NCI-H82 treated with DMSO at 0.1 percent for 48 hours (cell line): Measurements from ENCODE around the gene MAML3.

ENCODE experiments used
- DNase-seq: peaks from one replicate; lab custom pipeline; 2025; ENCODE audit not compliant: unreplicated experiment; lab: John Stamatoyannopoulos, UW

MAML3 gene

DNA sequence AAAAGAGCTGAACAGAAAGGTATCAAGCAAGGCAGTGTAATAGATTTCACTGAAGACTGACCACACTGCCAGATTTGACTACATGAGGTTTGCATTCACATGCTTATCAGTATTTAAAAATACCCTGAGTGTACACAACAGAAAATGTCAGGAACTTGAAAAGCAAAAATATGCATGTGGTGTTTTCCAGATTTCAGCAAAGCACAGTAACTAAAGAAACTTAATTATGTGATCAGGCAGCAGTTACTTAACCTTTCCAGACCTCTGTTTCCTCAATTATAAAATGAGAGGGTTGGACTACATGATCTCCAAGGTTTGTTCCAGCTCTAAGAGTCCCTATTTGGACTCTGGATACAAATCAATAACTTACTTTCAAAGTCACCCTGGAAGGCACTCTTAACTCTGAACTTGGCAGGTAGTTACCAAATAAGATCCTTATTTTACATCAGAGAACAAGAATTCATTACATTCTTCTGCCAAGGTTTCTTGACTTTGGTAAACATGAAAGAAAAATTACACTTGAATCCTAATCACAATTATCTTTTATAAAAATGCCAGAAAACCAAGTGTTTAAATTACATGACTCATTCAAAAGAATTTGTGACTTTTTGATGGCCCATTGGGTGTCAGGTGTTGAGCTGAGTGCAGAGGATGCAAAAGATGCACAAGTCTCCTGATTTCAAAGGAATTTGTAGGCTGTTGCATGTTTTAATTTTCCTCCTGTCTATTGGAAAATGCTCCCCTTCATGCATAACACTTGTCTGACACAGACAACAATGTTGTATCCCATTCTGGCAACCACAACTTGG, 246.8 kb downstream of the MAML3 start:
- DNase-seq = no peak

DNA sequence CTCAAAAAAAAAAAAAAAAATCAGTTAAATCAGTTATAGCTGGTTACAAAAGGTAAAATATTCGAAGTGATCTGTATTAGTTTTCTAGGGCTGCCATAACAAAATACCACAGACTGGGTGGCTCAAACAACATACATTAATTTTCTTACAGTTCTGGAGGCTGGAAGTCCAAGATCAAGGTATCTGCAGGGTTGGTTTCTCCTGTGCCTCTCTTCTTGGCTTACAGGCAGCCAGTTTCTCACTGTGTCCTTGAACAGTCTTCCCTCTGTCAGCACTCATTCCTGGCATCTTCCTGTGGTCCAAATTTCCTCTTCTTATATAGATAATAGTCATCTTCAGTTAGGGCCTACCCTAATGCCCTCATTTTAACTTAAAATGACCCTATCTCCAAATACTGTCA, 248.5 kb downstream of the MAML3 start:
- DNase-seq = no peak

DNA sequence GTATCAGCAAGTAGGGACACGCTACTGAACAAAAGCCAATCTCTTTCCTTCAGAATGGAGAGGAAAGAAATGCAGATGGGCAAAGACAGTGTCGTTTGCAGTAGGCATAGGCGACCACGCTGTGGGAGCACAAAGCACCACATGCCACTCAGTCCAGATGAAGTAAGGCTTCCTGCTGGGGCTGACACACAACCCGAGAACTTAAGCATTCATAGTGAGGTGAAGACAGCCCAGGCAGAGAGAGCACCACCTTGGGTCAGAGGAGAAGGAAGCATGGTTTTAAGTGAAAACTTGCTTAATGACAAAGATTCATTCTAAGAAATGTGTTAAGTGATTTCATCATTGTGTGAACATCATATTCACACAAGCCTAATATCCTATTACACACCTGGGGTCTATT, 249.6 kb downstream of the MAML3 start:
- DNase-seq = no peak

DNA sequence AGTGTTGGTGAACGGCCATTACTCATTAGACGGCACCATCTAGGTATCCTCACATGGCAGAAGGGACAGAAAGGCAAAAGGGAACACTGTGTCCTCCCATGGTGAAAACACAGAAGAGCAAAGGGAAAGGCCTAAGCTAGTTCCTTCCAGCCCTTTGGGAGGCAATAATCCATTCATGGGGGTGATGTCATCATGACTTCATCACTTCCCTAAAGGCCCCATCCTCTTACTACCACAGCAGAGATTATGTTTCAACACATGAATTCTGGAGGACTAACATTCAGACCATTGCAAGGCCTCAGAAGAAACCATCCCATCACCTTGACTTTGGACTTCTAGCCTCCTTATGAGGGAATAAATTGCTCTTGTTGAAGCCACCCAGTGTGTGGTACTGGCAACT, 250.1 kb downstream of the MAML3 start:
- DNase-seq = no peak

DNA sequence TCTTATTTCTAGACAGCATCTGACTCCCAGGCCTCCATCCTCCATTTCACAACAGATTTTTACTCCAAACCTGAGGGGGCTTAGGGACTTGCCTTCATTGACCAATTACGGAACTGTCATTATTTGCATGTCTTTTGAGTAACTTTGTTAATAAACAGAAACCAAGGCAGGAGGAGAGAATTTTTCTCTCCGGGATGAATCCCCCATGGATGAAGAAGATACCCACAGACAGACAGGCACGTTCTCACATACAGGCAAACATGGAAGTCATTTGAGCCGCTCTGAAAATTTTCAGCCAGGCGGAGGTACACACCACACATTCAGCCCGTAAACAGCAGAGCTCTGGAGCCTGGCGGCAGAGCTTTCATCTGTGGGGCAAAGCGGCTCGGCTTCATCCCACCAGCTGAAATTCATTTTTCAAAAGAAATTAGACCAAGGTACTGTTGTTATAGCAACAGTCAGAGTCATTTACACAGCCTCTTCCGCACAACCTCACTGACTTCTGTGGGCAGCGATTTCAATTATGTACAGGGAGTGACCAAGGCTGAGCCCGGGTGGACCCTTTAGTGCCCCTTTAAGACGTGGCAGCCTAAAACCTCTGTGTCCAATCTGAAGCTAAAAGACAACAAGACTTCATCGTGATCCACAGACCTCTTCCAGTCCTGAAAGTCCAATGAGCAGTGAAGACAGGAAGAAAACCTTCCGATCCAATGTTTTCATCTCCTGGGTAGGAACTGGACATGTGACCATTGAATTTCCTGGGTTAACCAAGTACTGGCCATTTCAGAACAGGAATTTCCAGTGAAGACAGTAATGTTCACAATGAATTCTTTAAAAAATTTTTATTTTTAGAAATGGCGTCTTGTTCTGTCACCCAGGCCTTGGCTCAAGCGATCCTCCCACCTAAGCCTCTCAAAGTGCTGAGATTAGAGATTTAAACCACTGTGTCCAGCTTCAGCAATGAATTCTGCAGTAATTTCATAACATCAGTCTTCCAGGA, 251.4 kb downstream of the MAML3 start:
- no peak for DNase-seq

DNA sequence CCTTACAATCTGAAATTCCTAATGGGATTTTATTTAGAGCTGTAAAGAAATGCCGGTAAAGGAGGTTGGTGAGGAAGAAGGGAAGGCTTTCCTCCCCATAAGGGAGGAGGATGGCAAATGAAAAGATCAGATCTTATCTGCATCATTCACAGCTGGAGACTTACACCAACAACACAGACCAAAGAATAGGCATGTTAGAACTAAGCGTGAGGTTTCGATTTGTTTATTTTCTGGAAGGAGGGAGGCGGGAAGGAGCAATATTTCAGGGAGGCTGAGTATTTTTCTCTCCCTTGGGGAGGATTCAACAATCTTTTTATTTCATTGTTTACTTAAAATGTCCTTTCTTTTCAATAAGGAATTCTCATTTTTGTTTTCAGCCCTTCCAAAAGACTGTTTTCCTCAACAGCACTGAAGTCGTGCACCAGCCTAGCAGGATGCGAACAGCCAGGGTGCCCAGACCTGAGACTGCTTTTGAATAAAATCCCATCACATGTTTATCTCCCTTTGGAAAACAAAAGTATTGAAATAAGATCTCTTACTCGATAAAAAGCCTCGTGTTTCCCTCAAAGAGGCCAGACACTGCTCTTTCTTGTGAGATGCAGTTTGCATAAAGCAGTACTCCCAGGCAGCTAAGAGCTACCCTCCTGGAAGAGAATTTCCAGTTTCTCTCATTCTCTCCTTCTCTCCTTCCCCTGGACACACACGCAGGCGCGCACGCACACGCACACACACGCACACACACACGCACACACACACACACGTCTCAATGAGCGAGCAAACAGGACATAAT, 252.3 kb downstream of the MAML3 start:
- no peak for DNase-seq

DNA sequence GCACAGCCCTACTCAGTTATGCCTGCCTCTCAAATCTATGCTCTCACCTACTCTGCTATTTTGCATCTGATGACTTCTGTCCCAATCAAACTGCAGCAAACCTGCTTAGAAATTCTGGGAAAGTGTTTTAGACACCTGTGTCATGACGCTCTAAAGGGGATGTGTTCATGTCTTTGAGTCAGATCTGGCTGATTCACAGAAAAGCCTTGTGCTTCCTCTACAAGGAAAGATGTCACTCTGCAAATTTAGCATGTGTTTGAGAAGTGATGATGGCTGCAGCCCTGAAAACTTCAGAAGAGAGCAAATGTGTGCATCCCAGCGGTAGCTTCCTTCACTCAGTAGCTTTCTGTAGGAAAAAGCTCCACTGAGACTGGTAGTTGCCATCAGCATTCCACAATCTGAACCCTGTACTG, 253.0 kb downstream of the MAML3 start:
- DNase-seq = no peak

DNA sequence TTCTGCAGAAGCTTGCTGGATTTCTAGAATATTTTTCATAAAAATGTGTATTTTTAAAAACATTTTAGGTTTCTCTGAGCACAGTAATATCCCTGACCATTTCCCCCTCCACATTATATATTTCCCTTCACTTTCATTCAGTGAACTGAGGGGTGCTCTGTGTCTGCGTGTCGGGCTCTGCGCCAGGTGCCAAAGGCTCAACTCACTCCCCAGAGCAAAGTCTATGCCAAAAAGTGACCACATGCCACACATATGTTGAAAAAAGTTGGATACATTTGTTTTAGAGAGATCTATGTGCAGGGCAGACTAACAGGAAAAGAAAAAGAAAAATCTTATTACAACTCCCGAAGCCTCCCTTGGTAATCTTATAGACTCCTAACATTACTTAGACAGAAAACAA, 254.6 kb downstream of the MAML3 start:
- no peak for DNase-seq

DNA sequence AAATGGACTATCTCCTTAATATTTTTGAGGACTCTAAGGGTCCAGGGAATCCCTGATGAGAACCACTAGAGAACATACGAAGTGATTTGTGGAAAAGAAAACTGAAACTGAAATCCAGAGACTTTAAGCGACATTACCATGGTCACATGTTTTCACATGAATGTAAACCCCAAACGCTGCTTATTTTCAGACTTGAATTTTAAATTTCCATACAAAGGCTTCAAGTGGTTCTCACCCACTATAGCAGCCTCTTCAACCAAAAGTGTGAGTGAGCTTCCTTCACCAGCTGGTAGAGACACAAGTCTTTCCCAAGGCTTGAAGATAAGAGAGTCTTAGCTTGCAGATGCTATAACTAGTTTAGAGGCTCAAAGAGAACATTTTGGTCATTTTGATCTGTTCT, 255.7 kb downstream of the MAML3 start:
- no peak for DNase-seq

DNA sequence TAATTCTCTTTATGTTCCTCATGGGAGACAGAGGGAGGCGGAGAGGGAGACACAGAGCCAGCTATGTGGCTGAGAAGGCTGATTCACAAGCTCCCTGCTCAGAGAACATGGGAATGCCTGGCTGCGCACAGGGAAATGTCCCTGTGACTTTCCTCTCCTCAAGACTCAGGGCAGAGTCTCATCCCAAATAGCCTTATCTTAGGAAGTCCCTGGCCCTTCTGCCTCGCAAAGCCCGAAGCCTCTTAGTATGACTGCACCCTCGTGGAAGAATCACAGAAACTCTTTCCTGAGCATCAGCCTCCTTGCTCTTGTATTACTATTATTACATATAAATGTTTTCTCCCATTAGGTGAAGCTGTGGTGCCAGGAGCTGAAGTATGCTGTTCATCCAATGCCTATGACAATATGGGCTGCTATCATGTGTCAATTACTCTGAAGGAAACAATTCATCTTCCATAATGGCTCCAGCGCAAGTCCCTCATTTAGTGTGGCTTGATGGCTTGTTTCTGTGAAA, 257.8 kb downstream of the MAML3 start:
- DNase-seq = no peak

DNA sequence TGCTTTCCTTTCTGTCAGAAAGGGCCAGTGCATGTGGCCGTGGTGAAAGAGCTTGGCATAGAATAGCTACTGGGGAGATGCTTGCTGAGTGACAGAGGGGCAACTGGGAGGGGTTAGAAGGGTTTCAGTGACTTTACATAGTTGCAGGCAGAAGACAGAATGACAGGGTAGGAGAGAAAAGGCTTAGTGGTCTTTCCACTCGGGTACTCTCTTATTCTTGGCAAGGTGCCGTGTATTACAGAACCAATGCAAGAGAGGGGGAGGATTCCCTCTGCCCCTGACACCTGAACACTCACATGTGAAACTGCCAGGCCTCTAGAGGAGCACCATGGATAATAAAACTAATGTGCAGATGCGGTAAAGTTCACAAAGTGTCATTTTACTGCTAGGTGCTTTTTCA, 260.2 kb downstream of the MAML3 start:
- no peak for DNase-seq

DNA sequence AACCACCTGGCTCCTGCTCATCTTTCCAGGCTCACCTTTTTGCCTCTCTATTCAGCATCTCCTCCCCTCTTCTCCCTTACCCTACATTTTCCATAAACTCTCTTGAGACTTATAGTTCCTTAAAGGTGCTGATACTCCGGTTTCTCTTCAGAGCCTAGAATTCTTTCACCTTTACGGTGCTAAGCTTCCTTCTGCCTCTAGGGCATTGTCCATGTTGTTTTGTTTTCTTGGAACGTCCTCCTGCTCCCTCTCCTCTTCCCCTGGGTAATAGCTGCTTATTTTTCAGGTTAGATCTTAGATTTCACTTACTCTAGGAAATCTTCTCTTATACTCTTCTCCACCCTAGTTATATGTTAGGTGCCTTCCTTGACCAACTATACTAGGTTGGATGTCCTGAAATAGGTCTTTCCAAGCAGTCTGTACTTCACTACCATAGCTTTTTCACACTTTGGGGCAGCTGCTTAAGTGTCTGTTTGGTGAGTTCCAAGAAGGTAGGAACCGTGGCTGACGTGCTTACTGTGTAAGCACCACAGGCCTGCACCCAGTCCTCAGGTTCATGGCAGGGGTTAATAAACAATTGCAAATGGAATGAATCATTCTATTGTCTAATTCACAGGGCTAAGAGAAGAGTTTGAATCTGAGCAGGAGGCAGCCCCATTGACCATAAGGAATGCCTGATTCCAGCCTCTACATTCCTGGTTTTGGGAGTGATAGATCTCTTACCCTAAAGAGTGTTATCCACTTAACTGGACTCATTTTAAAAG, 260.8 kb downstream of the MAML3 start:
- DNase-seq = no peak

DNA sequence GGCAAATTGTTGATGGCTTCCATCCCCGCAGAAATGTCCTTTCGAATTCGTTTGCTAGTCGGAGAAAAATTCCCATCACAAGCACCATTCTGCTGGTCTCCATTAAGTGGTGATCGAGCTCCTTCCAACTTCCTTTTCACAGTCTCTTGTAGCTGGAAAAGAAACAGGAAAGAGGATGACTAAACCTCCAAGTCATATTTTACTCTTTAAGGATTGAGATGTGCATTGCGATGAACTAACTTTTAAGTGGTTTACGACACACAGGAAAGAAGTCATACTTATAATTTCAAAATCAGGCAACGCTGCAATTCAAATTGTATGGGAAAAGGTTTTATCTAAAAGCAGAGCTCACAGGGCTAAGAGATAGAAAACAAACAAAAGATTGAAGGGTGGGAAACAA, 263.2 kb downstream of the MAML3 start:
- no peak for DNase-seq

DNA sequence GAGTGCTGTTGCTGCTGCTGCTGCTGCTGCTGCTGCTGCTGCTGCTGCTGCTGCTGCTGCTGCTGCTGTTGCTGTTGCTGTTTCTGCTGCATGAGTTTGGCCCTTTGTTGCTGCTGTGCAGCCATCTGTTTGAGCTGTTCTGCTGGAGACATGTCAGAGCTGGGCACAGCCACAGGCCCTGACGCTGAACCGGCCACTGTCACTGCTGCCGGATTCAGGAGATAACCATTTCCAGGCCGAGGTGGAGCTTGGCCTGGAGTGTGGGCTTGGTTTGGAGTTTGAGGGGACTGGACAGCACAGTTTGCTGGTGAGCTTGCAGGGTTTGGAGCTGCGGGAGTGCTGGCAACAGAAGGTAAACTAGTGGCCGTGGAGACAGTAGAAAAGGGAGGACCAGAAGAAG, 264.1 kb downstream of the MAML3 start:
- DNase-seq = no peak

DNA sequence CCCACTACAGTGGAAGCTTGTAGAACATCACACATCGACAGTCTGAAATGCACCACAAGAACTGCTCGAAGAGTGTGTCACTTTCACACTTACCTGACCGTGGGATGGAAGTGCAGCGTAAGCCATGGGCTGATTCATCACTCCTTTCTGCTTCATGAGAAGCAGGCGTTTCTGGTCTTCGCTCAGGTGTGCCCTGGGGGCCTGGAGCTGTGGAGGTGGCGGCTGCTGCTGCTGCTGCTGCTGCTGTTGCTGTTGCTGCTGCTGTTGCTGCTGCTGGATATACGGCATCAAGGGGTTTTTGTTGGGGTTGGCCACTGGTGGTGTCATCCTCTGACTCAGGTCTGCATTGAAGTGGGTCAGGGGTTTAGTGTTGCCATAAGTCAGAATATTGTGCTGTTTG, 264.7 kb downstream of the MAML3 start:
- no peak for DNase-seq

DNA sequence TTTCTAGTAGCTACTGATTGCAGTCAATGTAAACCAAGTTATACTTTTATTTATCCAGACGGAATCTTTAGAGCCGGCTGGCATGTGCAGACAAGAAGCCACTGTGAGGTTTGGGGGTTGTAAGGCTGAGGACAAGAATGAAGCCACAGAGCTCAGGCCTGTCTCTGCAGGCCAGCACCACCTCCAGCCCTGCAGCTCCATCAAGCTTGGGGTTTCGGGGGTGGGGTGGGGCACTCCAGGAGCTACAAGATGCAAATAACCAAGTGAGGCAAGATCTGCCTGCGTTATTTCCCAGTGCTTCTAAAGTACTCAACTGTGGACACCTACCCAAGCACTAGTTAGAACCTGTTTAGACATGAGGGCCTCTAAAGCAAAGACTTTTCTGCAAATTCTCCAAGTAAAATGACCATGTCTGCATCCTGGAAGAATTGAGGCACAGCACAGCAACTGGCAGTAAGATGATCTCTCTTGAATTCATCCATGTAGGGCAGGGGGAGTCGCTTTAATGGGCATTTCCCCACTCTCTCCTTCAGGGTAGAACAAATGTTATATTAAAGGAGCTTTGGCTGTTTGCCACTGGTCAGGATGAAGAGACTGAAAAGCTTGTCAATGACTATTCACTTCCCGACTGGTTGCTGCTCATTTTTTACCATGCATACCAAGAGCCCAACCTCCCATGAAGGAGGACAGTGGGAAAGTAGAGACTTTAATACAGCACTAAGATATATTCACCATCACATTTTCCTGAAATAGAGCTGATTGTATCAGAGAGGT, 265.8 kb downstream of the MAML3 start:
- no peak for DNase-seq

DNA sequence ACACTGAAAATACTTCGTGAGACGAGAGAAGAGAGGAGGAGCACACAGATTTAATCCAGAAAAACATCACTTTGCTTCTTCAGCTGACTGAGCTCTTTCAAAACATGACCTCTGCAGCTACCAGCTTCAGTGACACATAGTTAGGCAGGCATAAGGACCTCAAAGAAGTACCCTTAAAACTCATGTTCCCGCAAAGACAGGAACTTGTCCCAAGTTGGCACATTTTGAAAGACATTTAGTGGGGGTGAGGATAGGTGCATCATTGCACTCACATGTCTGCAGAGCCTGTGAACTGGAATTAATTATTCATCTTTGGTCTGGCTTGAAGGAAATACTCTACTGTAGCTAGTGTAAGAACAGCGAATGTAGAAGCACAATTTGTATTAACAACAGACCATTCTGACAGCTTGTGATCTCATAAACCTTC, 266.6 kb downstream of the MAML3 start:
- DNase-seq = no peak

DNA sequence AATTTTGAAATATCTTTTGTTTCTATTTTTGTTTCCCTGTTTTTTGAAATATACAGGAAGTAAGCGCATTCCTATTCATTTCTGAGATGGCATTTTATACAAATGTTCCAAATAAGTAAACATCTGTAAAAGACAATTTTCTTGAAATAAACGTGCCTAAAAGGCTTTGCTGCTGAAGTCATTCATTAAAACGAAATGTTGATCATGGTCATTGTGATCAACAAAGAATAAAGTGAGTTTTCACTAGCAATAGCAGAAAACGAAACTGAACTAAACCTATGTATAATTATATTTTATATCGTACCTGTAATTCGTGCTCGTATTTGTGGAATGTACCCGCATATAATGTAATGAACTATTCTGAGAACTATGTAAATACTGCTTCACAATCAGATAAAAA, 267.2 kb downstream of the MAML3 start:
- DNase-seq = no peak

DNA sequence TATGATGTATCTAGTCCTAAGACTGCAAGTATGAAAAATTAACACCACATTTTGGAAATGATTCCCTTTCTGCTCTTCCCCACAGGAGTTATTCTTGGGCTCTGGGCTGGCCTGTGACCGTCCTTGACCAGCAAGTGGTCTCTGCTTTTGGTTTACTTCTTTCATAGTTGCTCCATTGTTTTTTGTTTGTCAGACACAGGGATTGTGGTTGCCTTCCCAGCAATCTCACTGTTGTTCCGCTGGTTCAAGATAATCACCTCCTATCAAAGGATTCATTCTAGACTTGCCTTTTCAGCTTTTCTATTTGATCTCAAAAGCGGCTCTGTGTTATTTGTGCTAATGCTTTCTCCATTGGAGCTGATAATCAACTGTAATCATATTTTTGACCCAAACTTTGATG, 269.5 kb downstream of the MAML3 start:
- DNase-seq = no peak

DNA sequence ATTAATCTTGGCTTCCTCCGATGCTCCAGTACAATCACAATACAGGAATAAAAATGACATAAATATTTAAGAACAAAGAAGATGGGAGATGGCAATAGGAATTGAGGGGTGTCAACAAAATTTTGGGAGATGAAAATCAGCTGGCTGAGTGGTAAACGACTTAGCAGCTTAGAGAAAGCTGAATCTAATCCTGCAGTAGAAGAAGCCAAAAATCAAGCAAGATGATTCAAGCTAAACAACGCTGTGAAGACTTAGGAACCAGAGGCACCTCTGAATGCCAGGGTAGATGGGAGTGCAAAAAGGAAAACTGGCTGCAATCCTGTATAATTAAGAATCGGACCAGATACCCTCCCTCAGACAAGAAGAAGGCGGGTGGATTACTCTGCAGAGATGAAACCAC, 273.1 kb downstream of the MAML3 start:
- no peak for DNase-seq
